Hepatocyte (in vitro differentiated cells): ENCODE data around the gene TAF1C. TPM values are rescaled to one million over a fixed set of nuclear protein-coding genes. Genes with fewer than 3 reads are reported as not detected.
"Not testable (repeated sequence)": the region's sequence is repeated elsewhere in the genome, so short reads cannot be mapped to it uniquely, and the experiment has no call there.

Experiments used
- DNase-seq: peaks from one replicate; pipeline ENCODE4 v3.0.0-alpha.2; 2016; ENCODE audit warnings: low spot score
- H2AFZ ChIP-seq: fragments of 200-600 bp; sonication (generic); 2 replicates; pipeline ENCODE4 v1.6.0; 2016; ENCODE audit warnings: antibody characterized with exemption, mild to moderate bottlenecking
- H3K27ac ChIP-seq: fragments of 200-600 bp; sonication (generic); 2 replicates; pipeline ENCODE4 v1.5.1; 2016; ENCODE audit warnings: mild to moderate bottlenecking
- H3K27me3 ChIP-seq: fragments of 200-600 bp; sonication (generic); 2 replicates; pipeline ENCODE4 v1.6.1; 2016
- H3K36me3 ChIP-seq: fragments of 200-600 bp; sonication (generic); replicated peaks from 2 replicates; pipeline ENCODE4 v1.5.1; 2016; ENCODE audit warnings: low read depth; ENCODE audit not compliant: insufficient read depth
- H3K4me1 ChIP-seq: fragments of 200-600 bp; sonication (generic); 2 replicates; pipeline ENCODE4 v1.5.1; 2016; ENCODE audit warnings: mild to moderate bottlenecking, moderate library complexity; ENCODE audit not compliant: insufficient read depth
- H3K4me2 ChIP-seq: fragments of 200-600 bp; sonication (generic); 2 replicates; pipeline ENCODE4 v1.6.0; 2016
- H3K4me3 ChIP-seq: fragments of 200-600 bp; sonication (generic); 2 replicates; pipeline ENCODE4 v1.5.1; 2016; ENCODE audit warnings: mild to moderate bottlenecking
- H3K79me2 ChIP-seq: fragments of 200-600 bp; sonication (generic); 2 replicates; pipeline ENCODE4 v1.6.0; 2017; ENCODE audit warnings: mild to moderate bottlenecking
- H3K9me2 ChIP-seq: fragments of 200-600 bp; sonication (generic); replicated peaks from 2 replicates; pipeline ENCODE4 v1.6.0; 2017; ENCODE audit warnings: mild to moderate bottlenecking; ENCODE audit not compliant: insufficient read depth
- H3K9me3 ChIP-seq: fragments of 200-600 bp; sonication (generic); 2 replicates; pipeline ENCODE4 v1.5.1; 2016; ENCODE audit warnings: low read depth, mild to moderate bottlenecking
- H4K20me1 ChIP-seq: fragments of 200-600 bp; sonication (generic); 2 replicates; pipeline ENCODE4 v1.6.0; 2016; ENCODE audit warnings: mild to moderate bottlenecking; ENCODE audit not compliant: insufficient read depth, poor library complexity, severe bottlenecking
- EZH2 ChIP-seq: fragments of 200-600 bp; sonication (generic); IDR thresholded peaks from 2 replicates; pipeline ENCODE4 v1.6.1; 2016; ENCODE audit warnings: antibody characterized with exemption, mild to moderate bottlenecking, borderline replicate concordance
- EZH2phosphoT487 ChIP-seq: fragments of 200-600 bp; sonication (generic); IDR thresholded peaks from one replicate; pipeline ENCODE4 v1.6.1; 2018; ENCODE audit warnings: antibody characterized with exemption, mild to moderate bottlenecking, low read depth, moderate library complexity; ENCODE audit not compliant: unreplicated experiment, severe bottlenecking
- WGBS: methylation state at CpG from one replicate; pipeline ENCODE4 v1.1.6; 2016; ENCODE audit warnings: low lambda C conversion rate; ENCODE audit errors: missing lambda C conversion rate; 5-methylcytosine and 5-hydroxymethylcytosine counted together
- polyA plus RNA-seq: library from polyadenylated mRNA; unstranded; fragments of >200 nt; fragmentation: Nextera tagmentation; extraction: Ambion mirVana; gene quantifications from 2 replicates; pipeline ENCODE4 v1.2.1, GENCODE V29; 2016
- total RNA-seq: library from RNA; depleted of rRNA; stranded (reverse); fragments of >200 nt; gene quantifications from 2 replicates; pipeline ENCODE4 v1.2.3, GENCODE V29; 2014
- TF ChIP-seq, protein P1 (sequence below): fragments of 200-600 bp; sonication (generic); IDR thresholded peaks from 2 replicates; pipeline ENCODE4 v1.5.1; 2016; ENCODE audit warnings: antibody characterized with exemption, mild to moderate bottlenecking; ENCODE audit not compliant: poor library complexity

The TAF1C gene
- total and polyA plus RNA-seq, 2 experiments from 2014 or later: 30.2 to 39.2 TPM

GRCh38 chr16:84218956-84219355, 32.1 kb upstream of the TAF1C start:
- Histone ChIP-seq H3K9me3 (no peaks in the 10 kb centered on the region), H3K4me3 (no peak overlapping the region), H3K27me3 (no peaks in the 10 kb centered on the region), H3K36me3 (no peaks in the 10 kb centered on the region), H4K20me1 (no peaks in the 10 kb centered on the region), H3K79me2 (no peaks in the 10 kb centered on the region), H3K4me1 (no peaks in the 10 kb centered on the region), H3K27ac (no peak overlapping the region), H3K9me2 (no peaks in the 10 kb centered on the region), H2AFZ (no peak overlapping the region), H3K4me2 (no peak overlapping the region)
- no peak for DNase-seq
- WGBS: 58% methylated on average over 6 of the region's 6 CpGs
- TF ChIP-seq, protein P1, sequence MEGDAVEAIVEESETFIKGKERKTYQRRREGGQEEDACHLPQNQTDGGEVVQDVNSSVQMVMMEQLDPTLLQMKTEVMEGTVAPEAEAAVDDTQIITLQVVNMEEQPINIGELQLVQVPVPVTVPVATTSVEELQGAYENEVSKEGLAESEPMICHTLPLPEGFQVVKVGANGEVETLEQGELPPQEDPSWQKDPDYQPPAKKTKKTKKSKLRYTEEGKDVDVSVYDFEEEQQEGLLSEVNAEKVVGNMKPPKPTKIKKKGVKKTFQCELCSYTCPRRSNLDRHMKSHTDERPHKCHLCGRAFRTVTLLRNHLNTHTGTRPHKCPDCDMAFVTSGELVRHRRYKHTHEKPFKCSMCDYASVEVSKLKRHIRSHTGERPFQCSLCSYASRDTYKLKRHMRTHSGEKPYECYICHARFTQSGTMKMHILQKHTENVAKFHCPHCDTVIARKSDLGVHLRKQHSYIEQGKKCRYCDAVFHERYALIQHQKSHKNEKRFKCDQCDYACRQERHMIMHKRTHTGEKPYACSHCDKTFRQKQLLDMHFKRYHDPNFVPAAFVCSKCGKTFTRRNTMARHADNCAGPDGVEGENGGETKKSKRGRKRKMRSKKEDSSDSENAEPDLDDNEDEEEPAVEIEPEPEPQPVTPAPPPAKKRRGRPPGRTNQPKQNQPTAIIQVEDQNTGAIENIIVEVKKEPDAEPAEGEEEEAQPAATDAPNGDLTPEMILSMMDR: no peak
- no peak for TF ChIP-seq EZH2

DNA sequence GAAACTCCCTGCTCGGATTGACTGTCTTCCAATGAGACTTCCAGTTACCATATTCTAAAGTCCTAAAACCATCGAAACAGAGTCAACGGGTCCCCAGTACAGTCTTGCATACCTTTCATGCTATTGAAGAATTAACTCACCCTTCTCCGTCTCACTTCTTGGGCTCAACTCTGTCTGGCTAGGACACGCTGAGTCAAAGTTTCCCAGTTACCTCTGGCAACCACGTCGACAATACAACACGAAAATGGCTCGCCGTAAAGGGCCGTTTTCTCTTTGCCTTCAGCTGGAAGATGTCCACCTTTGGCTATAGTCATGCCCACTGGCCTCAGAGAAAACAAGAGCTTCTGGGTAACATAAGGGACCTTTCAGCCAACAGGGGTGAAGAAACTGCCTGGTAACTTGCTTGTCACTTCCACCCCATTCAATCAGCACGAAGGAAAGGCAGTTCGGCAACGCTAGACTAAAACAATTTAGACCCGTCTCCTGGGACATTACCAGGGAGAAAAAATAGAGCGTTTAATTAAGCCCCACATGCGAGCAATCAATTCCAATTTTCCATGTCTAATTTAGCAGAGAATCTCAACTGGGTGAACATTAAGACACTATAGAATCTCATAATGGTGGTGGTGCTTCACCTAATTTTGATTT, 31.4 kb upstream of the TAF1C start:
- WGBS: 84% methylated on average over 17 of the region's 17 CpGs
- H3K79me2 ChIP-seq: no peaks in the 10 kb centered on the region
- H3K9me2 ChIP-seq: no peaks in the 10 kb centered on the region
- no peaks in the 10 kb centered on the region for H3K36me3 ChIP-seq
- no peaks in the 10 kb centered on the region for H4K20me1 ChIP-seq
- H3K4me2 ChIP-seq: no peak overlapping the region
- H3K9me3 ChIP-seq: no peaks in the 10 kb centered on the region
- no peak overlapping the region for H3K4me3 ChIP-seq
- no peaks in the 10 kb centered on the region for H3K4me1 ChIP-seq
- no peak for DNase-seq
- H2AFZ ChIP-seq: no peak overlapping the region
- no peaks in the 10 kb centered on the region for H3K27me3 ChIP-seq
- no peak for TF ChIP-seq EZH2phosphoT487
- no peak for TF ChIP-seq EZH2
- TF ChIP-seq, protein P1: no peak
- H3K27ac ChIP-seq: no peak overlapping the region

- not testable (repeated sequence) for H3K4me3 ChIP-seq, H3K36me3 ChIP-seq, H3K4me1 ChIP-seq, H2AFZ ChIP-seq, H3K27me3 ChIP-seq, H3K4me2 ChIP-seq, H3K27ac ChIP-seq, H3K79me2 ChIP-seq, DNase-seq, H3K9me2 ChIP-seq, H4K20me1 ChIP-seq, H3K9me3 ChIP-seq
- WGBS: 94% methylated on average over 3 of the region's 3 CpGs
Observed at GRCh38 chr16:84216144-84216543, 29.3 kb upstream of the TAF1C start.

DNA sequence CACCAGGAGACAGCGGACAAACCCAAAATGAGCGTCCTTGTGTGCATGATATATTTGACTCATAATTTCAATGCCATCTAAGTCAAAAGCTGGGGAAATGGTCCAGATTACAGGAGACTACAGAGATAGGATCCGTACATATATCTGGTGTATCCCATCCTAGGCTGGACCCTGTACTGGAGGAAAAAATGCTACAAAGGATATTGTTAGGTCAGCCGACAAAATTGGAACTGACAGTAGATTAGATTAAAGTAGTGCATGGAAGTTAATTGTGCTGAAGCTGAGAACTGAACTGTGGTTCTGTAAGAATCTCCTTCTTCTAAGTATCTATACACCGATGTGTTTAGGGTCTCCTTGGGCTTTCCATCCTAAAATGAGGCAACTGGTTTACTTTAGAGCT, 28.7 kb upstream of the TAF1C start:
- Histone ChIP-seq H3K4me3 (no peak overlapping the region), H3K9me2 (no peaks in the 10 kb centered on the region), H2AFZ (no peak overlapping the region), H3K36me3 (no peaks in the 10 kb centered on the region), H3K27me3 (no peaks in the 10 kb centered on the region), H4K20me1 (no peaks in the 10 kb centered on the region), H3K79me2 (no peaks in the 10 kb centered on the region), H3K27ac (no peak overlapping the region), H3K4me1 (no peaks in the 10 kb centered on the region), H3K9me3 (no peaks in the 10 kb centered on the region), H3K4me2 (no peak overlapping the region)
- DNase-seq: no peak
- WGBS: 76% methylated on average over 5 of the region's 5 CpGs
- TF ChIP-seq, protein P1: no peak
- TF ChIP-seq EZH2phosphoT487: no peak
- TF ChIP-seq EZH2: no peak
